HG02840 (cell line): ENCODE measurements around the gene CRY2.
"Not testable (repeated sequence)": the region's sequence is repeated elsewhere in the genome, so short reads cannot be mapped to it uniquely, and the experiment has no call there.

Source experiments
- ATAC-seq: cut with Tn5 transposase; IDR thresholded peaks from one replicate; pipeline ENCODE4 v1.9.1; 2021; ENCODE audit warnings: mild to moderate bottlenecking, moderate library complexity, moderate number of reproducible peaks; ENCODE audit not compliant: unreplicated experiment, low FRiP score

Gene CRY2

DNA sequence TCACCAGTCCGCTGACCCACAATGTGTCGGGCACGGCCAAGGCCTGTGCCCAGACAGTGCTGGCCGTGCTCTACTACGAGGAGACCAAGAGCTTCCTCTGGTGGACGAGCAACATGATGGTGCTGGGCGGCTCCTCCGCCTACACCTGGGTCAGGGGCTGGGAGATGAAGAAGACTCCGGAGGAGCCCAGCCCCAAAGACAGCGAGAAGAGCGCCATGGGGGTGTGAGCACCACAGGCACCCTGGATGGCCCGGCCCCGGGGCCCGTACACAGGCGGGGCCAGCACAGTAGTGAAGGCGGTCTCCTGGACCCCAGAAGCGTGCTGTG lies 36.2 kb upstream of the CRY2 start:
- no peak for ATAC-seq

DNA sequence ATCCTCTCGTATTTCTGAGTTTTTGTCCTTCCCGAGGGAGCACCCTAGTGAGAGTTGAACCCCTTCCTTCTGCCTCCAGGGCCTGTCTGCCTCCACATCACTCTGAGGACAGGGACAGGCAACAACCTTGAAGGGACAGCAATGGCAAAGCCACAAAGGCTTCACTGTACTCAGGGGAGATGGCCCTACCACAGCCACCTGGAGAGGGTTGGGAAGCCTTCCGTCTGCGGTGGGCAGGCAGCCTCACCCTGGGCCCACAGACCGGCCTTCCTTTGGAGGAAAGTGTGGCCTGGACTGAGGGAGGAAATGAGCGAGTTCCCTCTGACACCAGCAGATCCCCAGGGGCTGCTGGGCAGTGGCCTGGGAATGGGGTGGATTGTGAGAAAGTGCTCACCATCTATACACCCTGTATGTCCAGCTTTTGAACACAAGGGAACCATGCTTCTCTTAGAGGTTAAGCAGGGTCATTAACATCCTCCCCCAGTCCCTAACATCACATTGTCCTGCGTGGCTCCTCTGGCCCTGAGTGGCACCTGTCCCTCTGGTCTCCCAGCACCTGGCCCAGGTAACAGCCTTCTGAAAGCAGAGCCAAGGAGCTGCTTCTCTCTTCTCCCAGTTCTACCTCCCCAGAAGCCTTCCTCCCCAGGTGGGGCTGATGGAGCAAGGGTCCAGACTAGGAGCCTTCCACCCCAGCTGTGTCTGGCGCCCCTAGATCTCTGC lies 35.5 kb upstream of the CRY2 start:
- ATAC-seq, result no peak

DNA sequence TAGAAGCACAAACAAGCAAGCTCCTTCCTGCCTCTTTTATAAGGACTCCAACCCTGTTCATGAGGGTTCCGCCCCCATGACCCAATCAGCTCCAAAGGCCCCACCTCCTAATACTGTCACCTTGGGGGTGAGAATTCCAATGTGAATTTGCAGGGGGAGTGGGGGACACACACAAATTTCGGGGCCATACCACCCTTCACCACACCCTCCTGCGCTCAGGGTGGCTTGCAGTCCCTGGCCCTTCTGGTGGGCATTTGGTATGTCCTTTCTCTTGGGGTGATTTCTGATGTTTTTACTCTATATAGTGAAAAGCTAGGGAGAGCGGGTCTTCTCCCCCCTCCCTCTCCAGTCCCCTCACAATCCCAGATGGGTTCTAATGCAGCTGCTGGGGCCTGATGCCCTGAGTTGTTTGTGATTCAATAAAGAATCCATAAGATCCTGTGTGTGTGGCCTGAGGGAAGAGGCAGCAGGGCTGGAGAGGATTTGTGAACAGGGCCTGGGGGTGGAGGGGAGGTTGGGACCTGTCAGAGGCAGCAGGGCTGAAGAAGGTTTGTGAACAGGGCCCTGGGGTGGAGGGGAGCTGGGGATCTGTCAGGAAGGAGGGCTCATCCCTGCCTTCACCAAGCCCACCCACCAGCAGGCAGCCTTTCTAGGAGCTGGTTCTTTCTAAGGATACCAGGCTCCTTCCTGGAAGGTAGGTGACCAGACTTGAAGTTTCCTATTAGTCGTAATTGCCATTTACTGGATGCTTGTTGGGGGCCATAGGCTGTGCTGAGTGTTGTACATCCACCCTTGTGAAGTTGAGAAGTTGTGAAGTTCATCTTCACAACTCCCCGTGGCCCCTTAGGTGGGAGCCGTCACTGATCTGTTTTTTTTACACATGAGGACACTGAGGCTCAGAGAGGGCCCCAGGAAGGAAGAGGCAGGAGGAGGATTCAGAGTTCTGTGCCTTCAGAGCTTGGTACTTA lies 34.4 kb upstream of the CRY2 start:
- ATAC-seq, result no peak

DNA sequence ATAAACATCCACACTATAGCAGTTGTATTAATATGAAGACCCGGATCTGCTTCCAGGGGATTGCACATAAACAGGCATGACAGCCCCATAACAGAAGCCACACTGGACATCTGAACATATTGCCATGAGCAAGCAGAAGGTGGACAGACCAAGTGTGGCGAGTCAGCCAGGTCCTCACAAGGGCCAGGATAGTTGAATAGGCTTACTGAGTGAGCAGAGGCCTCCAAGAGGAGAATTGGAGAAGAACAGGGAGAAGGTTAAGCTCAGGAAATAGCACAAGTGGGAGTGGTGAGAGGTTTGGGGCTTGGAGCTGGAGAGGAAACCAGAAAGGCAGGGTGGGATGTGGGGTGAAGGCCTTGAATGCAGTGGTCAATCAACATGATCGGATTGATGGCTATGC lies 31.5 kb upstream of the CRY2 start:
- no peak for ATAC-seq

DNA sequence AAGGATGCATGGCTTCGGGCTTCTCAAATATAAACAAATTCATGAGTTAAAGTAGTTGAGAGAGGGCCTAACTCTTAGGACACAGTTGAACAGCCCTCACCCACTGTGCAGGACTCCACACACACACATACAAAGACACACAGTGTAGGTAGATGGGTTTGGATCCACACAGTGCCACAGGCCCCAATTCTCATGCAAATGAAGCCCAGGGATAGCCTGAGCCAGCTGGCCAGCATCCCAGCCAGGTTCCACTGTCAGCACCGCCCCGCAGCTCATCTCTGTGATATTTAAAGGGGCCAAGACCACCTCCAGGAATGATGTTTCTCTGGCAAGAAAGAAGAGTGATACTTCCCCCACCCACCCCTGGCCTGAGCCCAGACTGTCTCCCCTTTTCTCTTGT lies 30.7 kb upstream of the CRY2 start:
- no peak for ATAC-seq

DNA sequence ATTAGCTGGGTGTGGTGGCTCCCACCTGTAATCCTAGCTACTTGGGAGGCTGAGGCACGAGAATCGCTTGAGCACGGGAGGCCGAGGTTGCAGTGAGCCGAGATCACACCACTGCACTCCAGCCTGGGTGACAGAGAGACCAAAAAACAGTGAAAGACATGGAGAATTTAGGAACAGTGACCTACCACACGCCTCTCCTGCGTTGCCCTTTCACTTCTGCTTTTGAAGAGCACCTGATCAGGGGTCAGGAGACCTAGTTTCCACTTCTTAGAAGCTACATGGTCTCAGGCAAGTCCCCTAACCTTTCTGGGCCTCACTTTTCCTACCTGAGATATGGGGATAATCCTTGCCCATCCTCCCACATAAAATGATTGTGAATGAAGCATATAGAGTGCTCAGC lies 30.1 kb upstream of the CRY2 start:
- ATAC-seq, result peak; percentile 56

DNA sequence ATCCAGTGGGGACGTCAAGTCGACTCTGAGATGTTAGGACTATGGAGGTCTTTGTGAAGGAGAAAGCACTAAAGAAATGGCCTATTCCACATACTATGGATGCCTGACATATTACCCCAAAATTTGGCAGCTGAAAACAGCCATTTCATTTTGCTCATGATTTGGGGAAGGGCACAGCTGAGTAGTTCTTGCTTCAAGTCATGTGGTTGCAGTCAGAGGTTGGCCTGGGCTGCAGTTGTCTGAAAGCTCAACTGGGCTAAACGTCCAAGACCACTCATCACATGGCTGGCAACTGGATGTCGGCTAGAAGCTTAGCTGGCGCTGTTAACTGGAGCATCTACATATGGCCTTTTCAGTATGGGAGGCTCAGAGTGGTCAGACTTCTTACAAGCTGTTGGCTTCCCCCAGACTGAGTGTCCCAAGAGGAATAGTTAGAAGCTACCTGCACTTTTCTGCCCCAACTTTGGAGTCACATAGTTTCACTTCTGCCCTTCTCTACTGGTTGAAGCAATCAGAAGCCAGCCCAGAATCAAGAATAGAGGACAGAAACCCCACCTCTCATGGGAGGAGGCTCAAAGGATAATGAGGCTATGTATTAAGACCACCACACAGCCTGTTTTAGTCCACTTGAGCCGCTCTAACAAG lies 28.2 kb upstream of the CRY2 start:
- ATAC-seq, result no peak

DNA sequence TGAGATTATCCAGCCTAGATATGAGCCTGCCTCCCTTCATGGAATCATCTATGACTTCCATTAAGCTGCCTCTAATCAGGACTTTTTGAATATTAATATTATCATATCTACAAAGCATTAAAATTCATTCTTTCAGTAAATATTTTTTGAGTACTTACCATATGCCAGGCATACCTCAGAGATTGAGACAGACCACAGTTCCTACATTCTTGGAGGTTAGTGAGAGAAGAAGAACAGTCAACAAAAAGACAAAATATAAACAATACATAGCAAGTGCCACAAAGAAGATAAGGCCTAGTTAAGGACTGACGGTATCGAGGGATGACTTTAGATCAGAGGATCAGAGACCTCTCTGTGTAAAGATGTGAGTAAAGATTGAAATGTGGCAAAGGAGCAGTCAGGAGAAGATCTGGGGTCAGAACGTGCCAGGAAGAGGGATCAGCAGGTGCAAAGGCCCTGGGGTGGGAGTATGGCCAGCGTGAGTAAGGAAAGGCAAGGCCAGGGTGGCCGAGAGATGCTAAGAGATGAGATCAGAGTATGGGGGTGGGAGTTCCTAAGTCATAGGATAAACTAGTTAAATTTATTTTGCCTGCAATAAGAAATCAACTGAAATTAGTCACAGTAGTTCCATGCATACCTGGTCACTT lies 26.9 kb upstream of the CRY2 start:
- no peak for ATAC-seq

DNA sequence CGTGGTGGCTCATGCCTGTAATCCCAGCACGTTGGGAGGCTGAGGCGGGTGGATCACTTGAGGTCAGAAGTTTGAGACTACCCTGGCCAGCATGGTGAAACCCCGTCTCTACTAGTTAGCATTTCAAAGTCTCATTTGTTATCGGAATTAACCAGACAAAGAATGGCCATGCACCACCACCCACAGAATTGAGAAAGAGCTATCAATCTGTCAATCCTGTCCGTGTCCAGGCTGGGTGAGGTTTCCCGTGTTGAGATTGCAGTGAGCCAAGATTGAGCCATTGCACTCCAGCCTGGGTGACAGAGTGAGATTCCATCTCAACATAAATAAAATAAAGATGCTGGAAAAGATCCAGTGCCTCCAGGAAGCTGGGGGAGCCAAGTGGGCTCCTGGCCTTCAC lies 20.8 kb upstream of the CRY2 start:
- ATAC-seq, result not testable (repeated sequence)

DNA sequence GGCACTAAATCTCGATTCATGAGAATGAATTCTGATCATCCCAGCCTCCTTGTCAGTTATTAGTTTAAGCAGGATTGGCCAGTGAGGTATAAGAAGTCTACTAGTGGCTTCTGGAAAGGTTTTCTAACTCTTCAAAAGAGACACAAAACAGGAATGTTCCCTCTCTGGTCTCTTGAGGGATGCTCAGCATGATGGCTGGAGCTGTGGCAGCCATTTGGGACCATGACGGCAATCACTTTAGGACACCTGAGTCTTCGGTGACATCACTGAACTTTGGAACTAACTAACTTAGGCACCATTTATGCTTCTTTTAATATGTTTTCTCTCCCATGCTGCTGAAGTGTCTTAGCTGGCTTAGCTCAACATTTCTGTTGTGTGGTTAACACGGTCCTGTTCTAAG lies 20.2 kb upstream of the CRY2 start:
- no peak for ATAC-seq

DNA sequence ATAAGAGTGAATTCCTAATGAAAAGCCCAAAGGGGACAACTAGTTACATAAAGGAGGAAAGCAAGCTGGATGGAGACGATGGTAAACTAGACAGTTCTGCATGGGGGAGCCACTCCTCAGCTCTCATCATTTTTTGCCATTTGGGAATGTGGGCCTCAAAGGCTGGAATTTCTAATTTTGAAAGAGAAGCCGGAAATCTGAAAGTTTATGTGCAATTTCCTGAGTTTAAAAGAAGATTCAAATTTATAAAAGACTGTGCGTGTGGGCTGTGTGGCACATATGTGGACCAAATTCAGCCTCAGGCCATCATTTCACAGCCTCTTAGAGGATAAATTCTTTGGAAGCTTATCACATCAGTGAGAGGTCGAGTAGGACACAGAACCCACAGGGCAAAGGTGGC lies 18.3 kb upstream of the CRY2 start:
- no peak for ATAC-seq

DNA sequence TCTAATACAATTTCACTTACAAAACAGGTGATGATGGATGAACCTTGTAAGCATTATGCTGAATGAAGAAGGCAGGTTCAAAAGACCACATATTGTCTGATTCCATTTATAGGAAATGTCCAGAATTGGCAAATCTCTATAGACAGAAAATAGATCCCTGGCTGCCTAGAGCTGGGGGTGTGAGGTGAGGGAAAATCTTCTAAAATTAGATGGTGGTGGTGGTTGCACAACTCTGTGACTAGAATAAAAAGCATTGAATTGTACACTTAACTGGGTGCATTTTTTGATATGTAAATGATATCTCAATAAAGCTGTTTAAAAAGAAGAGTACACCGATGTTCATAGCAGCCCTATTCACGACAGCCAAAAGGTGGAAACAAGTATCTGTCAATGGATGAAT lies 16.7 kb upstream of the CRY2 start:
- no peak for ATAC-seq

DNA sequence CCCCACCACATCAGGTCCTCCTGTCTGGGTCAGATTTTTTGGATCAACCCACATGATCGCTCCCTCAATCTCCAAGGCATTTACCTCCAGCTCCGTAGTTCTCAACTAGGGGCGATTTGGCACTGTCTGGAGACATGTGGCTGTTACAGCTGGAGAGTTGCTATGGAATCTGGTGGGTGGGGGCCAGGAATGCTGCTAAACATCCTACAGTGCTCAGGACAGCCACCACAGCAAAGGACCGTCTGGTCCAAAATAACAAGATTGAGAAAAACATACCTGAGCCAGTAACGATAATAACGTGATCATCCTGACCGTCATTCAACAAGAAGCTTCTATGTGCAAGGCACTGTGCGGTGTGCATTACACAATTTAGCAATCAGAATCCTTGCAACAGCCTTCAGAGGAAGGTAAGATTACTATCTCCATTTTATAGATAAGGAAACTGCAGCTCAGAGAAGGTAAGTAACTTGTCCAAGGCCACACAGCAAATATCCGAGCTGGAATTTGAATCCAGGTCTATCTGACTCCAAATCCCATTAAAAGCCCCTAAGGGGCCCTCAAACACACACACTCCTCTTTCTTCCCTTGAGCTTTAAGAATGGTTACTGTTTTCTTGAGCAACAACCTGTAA lies 14.3 kb upstream of the CRY2 start:
- no peak for ATAC-seq

DNA sequence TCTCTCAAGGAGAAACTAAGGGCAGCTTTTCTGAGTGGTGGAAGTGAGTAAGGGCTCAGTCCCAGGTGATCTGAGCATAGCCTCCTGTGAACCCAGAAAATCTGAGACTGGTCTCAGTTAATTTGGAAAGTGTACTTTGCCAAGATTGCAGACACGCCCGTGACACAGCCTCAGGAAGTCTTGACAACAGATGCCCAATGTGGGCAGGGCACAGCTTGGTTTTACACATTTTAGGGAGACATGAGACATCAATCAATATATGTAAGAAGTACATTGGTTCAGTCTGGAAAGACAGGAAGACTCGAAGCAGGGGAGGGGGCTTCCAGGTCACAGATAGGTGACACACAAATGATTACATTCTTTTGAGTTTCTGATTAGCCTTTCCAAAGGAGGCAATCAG lies 13.5 kb upstream of the CRY2 start:
- ATAC-seq, result no peak

DNA sequence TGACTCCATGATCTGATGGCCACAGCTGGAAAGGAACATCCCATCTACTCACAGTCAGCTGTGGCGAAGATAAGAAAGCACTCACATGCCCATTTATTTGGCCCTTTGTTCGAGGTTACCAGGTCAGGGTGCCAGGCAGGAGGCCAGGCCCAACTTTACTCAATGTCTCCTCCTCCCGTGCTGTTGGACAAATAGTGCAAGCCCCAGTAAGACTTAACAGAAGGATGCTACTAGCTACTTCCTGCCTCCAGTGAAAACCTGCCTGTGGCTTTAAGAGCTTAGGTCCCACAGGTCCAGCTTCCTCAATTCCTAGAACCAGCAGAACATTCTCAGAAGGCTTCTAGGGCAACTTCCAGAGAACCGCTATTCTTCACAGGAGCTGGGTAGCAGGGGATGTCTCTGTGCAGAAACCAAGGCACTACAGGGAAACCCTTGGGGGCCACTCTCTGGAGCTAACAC lies 12.9 kb upstream of the CRY2 start:
- ATAC-seq, result no peak

DNA sequence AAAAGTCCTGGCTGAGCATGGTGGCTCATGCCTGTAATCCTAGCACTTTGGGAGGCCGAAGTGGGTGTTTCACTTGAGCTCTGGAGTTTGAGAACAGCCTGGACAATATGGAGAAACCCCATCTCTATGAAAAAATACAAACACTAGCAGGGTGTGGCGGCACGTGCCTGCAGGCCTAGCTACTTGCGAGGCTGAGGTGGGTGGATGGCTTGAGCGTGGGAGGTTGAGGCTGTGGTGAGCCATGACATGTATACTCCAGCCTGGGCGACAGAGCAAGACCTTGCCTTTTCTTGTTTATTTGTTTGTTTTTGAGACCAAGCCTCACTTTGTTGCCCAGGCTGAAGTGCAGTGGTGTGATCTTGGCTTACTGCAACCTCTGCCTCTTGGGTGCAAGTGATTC lies 8.1 kb upstream of the CRY2 start:
- no peak for ATAC-seq

DNA sequence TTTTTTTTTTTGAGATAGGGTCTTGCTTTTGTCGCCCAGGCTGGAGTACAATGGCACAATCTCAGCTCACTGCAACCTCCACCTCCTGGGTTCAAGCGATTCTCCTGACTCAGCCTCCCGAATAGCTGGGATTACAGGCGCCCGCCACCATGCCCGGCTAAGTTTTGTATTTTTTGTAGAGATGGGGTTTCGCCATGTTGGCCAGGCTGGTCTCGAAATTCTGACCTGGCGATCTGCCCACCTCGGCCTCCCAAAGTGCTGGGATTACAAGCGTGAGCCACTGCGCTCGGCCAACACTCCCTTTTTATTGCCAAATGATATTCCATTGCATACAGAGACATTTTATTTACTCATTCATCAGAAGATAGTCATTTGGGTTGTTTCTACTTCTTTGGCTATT lies 7.0 kb upstream of the CRY2 start:
- ATAC-seq, result not testable (repeated sequence)

DNA sequence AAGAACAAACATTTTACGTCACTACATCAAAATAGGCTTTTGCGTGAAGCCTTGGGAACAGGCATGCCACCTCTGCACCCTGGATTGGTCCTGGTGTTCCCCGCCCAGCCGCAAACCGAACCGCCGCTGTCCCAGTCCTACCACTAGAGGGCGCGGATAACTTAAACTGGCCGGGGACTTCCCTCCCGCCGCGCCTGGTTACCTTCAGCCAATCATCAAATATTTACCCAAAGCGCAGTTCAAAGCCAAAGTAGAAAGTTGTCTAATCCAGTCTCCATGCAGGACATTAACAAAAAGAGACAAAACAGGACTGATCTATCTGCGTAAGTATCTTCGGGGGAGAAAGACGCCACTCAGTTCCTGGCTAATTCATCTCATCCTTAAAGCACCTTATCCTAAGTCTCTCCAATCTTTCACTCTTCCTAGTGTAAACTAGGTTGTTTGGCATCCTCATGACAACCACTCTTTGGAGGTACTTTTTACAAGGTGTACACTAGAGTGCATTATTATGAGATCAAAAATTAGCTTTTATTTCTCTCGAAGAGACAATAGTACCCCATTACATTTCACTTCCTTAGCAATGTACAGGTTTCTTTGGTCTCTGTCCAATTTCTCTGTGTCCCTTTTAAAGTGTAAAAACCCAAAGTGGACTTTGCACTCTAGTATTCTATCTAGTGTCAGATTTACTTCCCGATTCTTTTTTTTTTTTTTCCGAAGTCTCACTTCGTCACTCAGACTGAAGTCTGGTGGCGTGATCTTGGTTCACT lies 3.9 kb upstream of the CRY2 start:
- ATAC-seq, result no peak

DNA sequence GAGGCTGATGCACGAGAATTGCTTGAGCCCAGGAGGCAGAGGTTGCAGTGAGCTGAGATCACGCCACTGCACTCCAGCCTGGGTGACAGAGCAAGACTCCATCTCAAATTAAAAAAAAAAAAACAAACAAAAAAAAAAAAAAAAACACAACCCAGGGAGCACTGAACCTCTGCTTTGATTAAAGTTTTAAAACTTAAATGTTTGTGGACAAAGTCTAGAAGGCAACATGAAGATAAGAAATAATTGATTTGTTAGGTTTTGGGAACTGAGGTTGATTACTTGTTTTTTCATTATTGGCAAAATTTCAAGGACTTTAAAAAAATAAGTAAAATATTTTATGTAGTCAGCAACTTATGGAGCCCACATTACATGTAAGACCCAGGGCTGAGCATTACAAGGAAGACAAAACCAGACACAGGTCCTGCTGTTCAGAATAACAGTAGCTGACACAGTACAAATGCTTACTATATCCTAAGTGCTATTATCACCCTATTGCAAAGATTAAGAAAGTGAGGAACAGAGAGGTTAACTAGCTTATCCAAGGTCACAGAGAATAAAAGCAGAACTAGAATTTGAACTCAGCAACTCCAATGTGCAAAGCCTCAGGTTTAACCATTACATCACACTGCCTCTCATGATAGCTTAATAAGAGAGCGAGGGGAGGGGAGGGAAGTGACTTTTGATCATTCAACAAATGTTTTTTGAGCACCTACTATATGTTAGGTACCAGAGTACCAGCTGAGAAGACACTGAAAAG lies 2.3 kb upstream of the CRY2 start:
- no peak for ATAC-seq
